ENCODE measurements around the gene BZW2.

BZW2 gene

DNA sequence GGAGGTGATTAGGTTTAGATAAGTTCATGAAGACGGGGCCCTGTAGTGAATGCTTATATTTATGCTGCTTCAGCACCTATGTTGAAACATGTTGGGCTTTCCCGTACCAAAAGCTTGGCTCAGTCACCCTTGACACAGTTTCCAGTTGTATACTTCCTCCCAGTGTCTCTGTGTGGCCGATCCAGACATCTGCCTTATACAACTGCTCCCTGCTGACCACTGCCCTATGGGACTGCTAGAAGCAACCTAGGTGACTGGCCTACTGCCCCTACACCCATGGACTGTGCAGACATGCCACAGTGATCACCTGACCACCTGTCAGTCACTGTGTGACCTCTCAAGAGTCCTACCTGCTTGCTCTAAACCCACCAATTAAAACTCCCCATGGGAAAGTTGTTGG lies 85.0 kb downstream of the BZW2 start:
- H3K4me3 ChIP-seq (ENCODE audit: low read depth, low read length), result no peak overlapping the region
- DNase-seq (ENCODE audit: low read depth, low spot score), result no peak
- TF ChIP-seq, protein P1, sequence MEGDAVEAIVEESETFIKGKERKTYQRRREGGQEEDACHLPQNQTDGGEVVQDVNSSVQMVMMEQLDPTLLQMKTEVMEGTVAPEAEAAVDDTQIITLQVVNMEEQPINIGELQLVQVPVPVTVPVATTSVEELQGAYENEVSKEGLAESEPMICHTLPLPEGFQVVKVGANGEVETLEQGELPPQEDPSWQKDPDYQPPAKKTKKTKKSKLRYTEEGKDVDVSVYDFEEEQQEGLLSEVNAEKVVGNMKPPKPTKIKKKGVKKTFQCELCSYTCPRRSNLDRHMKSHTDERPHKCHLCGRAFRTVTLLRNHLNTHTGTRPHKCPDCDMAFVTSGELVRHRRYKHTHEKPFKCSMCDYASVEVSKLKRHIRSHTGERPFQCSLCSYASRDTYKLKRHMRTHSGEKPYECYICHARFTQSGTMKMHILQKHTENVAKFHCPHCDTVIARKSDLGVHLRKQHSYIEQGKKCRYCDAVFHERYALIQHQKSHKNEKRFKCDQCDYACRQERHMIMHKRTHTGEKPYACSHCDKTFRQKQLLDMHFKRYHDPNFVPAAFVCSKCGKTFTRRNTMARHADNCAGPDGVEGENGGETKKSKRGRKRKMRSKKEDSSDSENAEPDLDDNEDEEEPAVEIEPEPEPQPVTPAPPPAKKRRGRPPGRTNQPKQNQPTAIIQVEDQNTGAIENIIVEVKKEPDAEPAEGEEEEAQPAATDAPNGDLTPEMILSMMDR (IDR thresholded peaks at IDR 0.05; ENCODE audit: low read depth, low read length), result no peak
- in situ Hi-C loops (cut with HindIII; ENCODE audit: low sequenced_read_pairs), result no loop called here

DNA sequence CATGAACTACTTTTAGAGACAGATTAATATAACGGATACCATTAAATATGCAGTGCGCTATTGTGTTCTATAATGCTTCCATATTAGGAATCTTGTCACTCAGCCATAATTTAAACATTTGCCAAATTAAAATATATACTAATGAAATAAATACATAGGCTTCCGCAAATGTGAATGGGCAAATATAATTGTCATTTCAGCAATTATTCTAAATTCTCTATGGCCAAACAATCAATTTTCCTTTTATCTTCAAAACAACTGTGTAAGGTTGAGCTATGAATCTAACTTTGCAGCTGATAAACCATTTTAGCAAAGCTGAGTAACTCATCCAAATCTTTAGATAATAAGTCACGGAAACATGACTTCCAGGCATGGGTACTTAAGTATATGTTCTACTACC lies 86.8 kb downstream of the BZW2 start:
- in situ Hi-C loops (cut with HindIII; ENCODE audit: low sequenced_read_pairs), result no loop called here
- TF ChIP-seq, protein P1 (IDR thresholded peaks at IDR 0.05; ENCODE audit: low read depth, low read length), result no peak

DNA sequence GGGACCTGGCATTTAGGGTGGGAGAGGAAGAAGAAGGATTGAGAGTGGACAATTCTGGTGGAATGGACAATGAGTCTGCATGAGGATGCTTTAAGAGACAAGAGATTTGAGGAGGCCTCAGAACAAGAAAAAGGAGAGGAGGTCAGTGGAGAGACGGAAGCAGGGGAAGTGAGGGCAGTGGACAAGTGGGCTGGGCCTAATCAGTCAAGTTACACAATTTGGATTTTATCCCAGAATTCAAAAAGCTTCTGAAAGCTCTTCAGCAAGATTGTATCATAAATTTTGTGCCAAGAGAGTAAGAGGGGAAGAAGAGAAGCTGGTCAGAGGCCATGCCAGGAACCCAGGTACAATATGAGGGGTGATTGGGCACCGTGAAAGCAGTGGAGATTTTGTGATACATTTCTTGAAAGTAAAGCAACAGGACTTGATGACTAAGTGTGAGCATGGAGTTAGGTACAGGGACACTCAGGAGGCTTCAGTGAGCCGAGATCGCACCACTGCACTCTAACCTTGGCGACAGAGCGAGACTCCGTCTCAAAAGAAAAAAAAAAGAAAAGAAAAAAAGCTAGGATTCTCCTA lies 88.3 kb downstream of the BZW2 start:
- TF ChIP-seq, protein P1 (IDR thresholded peaks at IDR 0.05; ENCODE audit: low read depth, low read length), result no peak
- DNase-seq (ENCODE audit: low read depth, low spot score), result no peak
- no peak overlapping the region for H3K4me3 ChIP-seq (ENCODE audit: low read depth, low read length)
- in situ Hi-C loops (cut with HindIII; ENCODE audit: low sequenced_read_pairs), result no loop called here

More for the DNA sequence above, 86.8 kb downstream of the BZW2 start:
- no peak overlapping the region for H3K4me3 ChIP-seq (ENCODE audit: low read depth, low read length)
- DNase-seq (ENCODE audit: low read depth, low spot score), result no peak

DNA sequence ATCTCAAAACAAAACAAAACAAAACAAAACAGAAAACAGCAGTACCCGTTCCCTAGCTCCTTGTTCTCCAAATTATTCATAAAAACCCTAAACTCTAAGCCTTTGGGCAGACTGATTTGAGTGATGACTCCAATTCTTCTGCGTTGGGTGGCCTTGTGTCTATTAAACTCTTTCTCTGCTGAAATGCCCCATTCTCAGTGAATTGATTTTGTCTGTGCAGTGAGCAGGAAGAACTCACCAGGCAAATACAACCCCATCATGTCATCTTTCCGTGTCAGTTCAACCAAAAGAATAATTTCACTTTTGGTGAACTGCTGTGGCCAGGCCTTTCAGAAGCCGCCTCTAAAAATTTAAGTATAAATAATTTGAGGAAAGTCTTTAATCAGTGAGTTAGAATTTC lies 89.0 kb downstream of the BZW2 start:
- DNase-seq (ENCODE audit: low read depth, low spot score), result no peak
- TF ChIP-seq, protein P1 (IDR thresholded peaks at IDR 0.05; ENCODE audit: low read depth, low read length), result no peak
- in situ Hi-C loops (cut with HindIII; ENCODE audit: low sequenced_read_pairs), result no loop called here
- H3K4me3 ChIP-seq (ENCODE audit: low read depth, low read length), result no peak overlapping the region

DNA sequence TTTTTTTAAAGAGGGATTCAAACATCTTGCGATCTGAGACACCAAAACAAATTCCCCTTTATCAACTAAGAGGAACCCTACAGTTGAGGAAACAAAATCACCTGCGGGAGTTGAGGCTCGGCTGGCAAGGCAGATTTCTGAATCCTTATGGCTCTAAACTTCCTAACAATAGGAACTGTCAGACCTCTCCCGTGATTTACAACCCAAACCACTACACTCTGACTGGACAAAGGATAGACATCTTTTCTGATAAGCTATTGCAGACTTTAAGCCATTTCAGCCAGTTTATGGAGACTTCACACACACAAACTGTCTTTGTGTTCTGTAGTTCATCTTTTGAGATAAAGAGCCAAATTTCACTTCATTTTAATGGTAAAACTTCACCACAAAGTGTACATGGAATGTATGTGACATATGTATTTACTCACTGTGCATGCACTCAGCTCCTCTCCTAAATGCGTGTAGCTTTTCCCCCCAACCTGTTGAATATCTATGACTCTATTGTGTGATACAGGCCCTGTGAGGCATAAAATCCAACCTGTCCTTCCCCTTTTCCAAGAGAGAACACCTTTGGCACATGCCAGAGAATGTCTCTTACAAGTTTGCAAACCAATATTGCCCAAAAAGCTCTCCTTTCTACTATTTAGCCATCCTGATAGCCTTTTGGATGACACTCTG lies 92.2 kb downstream of the BZW2 start:
- TF ChIP-seq, protein P1 (IDR thresholded peaks at IDR 0.05; ENCODE audit: low read depth, low read length), result no peak

DNA sequence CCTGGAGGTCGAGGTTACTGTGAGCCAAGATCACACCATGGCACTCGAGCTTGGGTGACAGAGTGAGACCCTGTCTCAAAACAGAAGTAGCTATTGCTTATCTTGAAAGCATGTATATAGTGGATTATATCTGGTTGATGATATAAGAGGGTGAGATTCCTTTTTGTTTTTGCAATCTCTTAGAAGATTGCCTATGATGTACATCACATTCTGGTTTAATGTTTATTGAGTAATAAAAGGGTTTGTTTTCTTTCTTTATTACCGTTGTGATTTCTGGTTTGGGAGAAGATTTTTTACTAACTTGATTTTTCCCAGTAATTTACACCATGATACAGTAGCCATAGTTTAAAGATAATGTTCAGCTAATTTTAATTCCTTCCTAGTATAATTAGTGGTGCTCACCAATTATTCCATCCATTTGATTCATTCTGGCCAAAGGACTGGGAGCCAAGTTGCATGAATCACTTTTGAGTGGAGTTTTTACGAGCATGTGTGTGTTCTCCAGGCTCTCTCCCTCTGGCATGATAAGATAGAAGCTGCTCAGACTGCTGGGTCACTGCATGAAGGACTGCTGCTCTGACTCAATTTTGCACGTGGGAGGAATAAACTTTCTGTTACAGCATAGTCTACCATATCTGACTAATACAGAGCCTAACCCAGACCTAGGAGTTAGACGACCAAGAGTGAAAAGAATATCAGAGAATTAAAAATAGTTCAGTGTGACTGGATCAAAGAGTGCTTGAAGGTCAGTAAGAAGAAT lies 94.1 kb downstream of the BZW2 start:
- H3K4me3 ChIP-seq (ENCODE audit: low read depth, low read length), result no peak overlapping the region
- in situ Hi-C loops (cut with HindIII; ENCODE audit: low sequenced_read_pairs), result no loop called here
- peak; percentile 92 for DNase-seq (ENCODE audit: low read depth, low spot score)
- TF ChIP-seq, protein P1 (IDR thresholded peaks at IDR 0.05; ENCODE audit: low read depth, low read length), result no peak

More for the DNA sequence above, 92.2 kb downstream of the BZW2 start:
- no peak overlapping the region for H3K4me3 ChIP-seq (ENCODE audit: low read depth, low read length)
- no peak for DNase-seq (ENCODE audit: low read depth, low spot score)
- in situ Hi-C loops (cut with HindIII; ENCODE audit: low sequenced_read_pairs), result no loop called here

All from astrocyte of the spinal cord (primary cell).